NT2/D1 (cell line): ENCODE measurements around the gene AAMDC.

Source experiments
- SUZ12 ChIP-seq: IDR thresholded peaks from 2 replicates; pipeline ENCODE4 v1.6.1; 2011; ENCODE audit not compliant: insufficient read length, insufficient read depth; ENCODE audit errors: extremely low read depth
- YY1 ChIP-seq: IDR thresholded peaks from 2 replicates; pipeline ENCODE4 v1.6.1; 2011; ENCODE audit not compliant: insufficient read length, insufficient read depth
- ZNF274 ChIP-seq: IDR thresholded peaks from 2 replicates; pipeline ENCODE4 v1.6.1; 2011; ENCODE audit warnings: mild to moderate bottlenecking, low read depth, low read length

GRCh38 chr11:77783025-77783424 is 37.9 kb upstream of the AAMDC start:
- no peak for TF ChIP-seq ZNF274
- TF ChIP-seq YY1: no peak
- TF ChIP-seq SUZ12: no peak
